ENCODE data around the gene UBE2V1. TPM values are rescaled to one million over a fixed set of nuclear protein-coding genes. Genes with fewer than 3 reads are reported as not detected.

Gene UBE2V1
- total RNA-seq, 1 donor from 2014 or later = 77.1 TPM

- H3K4me1 ChIP-seq = peaks cover 38% of the 10 kb centered on the region
- intact Hi-C loops (cut with micrococcal nuclease) = no loop called here
- no peak for TF ChIP-seq CTCF (IDR thresholded peaks at IDR 0.05; ENCODE audit: borderline replicate concordance)
- no peak for DNase-seq
- H3K4me3 ChIP-seq = no peak overlapping the region
- no peaks in the 10 kb centered on the region for H3K36me3 ChIP-seq
- no peaks in the 10 kb centered on the region for H3K27me3 ChIP-seq (ENCODE audit: low read depth)
- H3K27ac ChIP-seq (replicated peaks) = no peak overlapping the region
- no peaks in the 10 kb centered on the region for H3K9me3 ChIP-seq (replicated peaks)
Observed at GRCh38 chr20:50049442-50050026, 63.4 kb downstream of the UBE2V1 start.

GRCh38 chr20:50048420-50049166 is 64.4 kb downstream of the UBE2V1 start:
- H3K4me3 ChIP-seq = no peak overlapping the region
- H3K27me3 ChIP-seq (ENCODE audit: low read depth) = no peaks in the 10 kb centered on the region
- no peak for DNase-seq
- intact Hi-C loops (cut with micrococcal nuclease) = no loop called here
- no peaks in the 10 kb centered on the region for H3K36me3 ChIP-seq
- no peak for TF ChIP-seq CTCF (IDR thresholded peaks at IDR 0.05; ENCODE audit: borderline replicate concordance)
- H3K4me1 ChIP-seq = peaks cover 39% of the 10 kb centered on the region
- H3K27ac ChIP-seq (replicated peaks) = peak overlapping the region; percentile 85
- no peaks in the 10 kb centered on the region for H3K9me3 ChIP-seq (replicated peaks)

- intact Hi-C loops (cut with micrococcal nuclease) = no loop called here
- no peak for TF ChIP-seq CTCF (IDR thresholded peaks at IDR 0.05; ENCODE audit: borderline replicate concordance)
- no peak for DNase-seq
- Histone ChIP-seq H3K9me3 (replicated peaks) (no peaks in the 10 kb centered on the region), H3K36me3 (no peaks in the 10 kb centered on the region), H3K4me1 (peaks cover 34% of the 10 kb centered on the region), H3K27ac (replicated peaks) (no peak overlapping the region), H3K27me3 (ENCODE audit: low read depth) (no peaks in the 10 kb centered on the region), H3K4me3 (no peak overlapping the region)
Observed at GRCh38 chr20:50044353-50044960, 68.5 kb downstream of the UBE2V1 start.

- no peak for TF ChIP-seq CTCF (IDR thresholded peaks at IDR 0.05; ENCODE audit: borderline replicate concordance)
- DNase-seq = no peak
Observed at GRCh38 chr20:50043573-50044352, 69.2 kb downstream of the UBE2V1 start.

More at GRCh38 chr20:50043573-50044352, 69.2 kb downstream of the UBE2V1 start:
- no peaks in the 10 kb centered on the region for H3K27me3 ChIP-seq (ENCODE audit: low read depth)
- no peaks in the 10 kb centered on the region for H3K9me3 ChIP-seq (replicated peaks)
- intact Hi-C loops (cut with micrococcal nuclease) = no loop called here
- H3K4me3 ChIP-seq = no peak overlapping the region
- H3K27ac ChIP-seq (replicated peaks) = no peak overlapping the region
- peaks cover 34% of the 10 kb centered on the region for H3K4me1 ChIP-seq
- H3K36me3 ChIP-seq = no peaks in the 10 kb centered on the region

Measured in left ventricle myocardium inferior (tissue), 1 donor.